ENCODE data around the gene TENM3.

GRCh38 chr4:182513587-182514291 is 270.5 kb downstream of the TENM3 start:
- TF ChIP-seq CTCF (IDR thresholded peaks at IDR 0.05), result no peak
- no peak for TF ChIP-seq POLR2AphosphoS5 (IDR thresholded peaks at IDR 0.05)
- no peak for TF ChIP-seq EP300 (IDR thresholded peaks at IDR 0.05; ENCODE audit: low read depth)
- no peak for TF ChIP-seq POLR2A (IDR thresholded peaks at IDR 0.05)
